Measurements from ENCODE around the gene GIMAP8. TPM values are rescaled to one million over a fixed set of nuclear protein-coding genes. Genes with fewer than 3 reads are reported as not detected.
"Not testable (repeated sequence)": the region's sequence is repeated elsewhere in the genome, so short reads cannot be mapped to it uniquely, and the experiment has no call there.

GIMAP8 gene
- total RNA-seq, 4 donors from 2014 or later, result 0.38 to 12.2 (median 2.4) TPM

DNA sequence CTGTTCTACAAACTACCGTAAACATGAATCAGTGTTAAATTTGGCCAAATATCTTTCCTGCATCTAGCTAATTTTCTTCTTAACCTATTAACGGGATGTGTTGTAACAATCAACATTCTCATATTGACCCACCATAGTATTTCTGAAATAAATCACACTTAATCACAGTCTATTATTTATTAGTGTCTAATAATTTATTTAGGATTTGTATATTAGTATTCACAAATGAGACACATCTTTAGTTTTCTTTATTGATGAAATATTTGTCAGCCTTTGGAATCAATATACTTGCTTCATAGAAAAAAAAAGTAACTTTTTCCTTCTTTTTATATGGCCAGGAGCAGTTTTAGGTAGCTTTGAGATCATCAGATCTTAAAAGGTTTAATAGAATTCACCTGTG is 68.9 kb downstream of the GIMAP8 start:
- no peaks in the 10 kb centered on the region for H3K27me3 ChIP-seq
- no peaks in the 10 kb centered on the region for H3K4me1 ChIP-seq
- intact Hi-C loops (cut with DNase I), result no loop called here
- no peak for DNase-seq
- peak overlapping the region in 3 of 4 donors; percentile 53 to 69 (median 60) for H3K27ac ChIP-seq
- H3K36me3 ChIP-seq, result no peaks in the 10 kb centered on the region
- 71 to 76% methylated on average over 2 of the region's 2 CpGs for WGBS, 2 donors
- TF ChIP-seq, protein P1, sequence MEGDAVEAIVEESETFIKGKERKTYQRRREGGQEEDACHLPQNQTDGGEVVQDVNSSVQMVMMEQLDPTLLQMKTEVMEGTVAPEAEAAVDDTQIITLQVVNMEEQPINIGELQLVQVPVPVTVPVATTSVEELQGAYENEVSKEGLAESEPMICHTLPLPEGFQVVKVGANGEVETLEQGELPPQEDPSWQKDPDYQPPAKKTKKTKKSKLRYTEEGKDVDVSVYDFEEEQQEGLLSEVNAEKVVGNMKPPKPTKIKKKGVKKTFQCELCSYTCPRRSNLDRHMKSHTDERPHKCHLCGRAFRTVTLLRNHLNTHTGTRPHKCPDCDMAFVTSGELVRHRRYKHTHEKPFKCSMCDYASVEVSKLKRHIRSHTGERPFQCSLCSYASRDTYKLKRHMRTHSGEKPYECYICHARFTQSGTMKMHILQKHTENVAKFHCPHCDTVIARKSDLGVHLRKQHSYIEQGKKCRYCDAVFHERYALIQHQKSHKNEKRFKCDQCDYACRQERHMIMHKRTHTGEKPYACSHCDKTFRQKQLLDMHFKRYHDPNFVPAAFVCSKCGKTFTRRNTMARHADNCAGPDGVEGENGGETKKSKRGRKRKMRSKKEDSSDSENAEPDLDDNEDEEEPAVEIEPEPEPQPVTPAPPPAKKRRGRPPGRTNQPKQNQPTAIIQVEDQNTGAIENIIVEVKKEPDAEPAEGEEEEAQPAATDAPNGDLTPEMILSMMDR (IDR thresholded peaks at IDR 0.05), result no peak
- TF ChIP-seq POLR2A (IDR thresholded peaks at IDR 0.05), result no peak
- no peaks in the 10 kb centered on the region for H3K9me3 ChIP-seq
- H3K4me3 ChIP-seq, result peak overlapping the region in 3 of 4 donors; percentile 33 to 64 (median 42)

DNA sequence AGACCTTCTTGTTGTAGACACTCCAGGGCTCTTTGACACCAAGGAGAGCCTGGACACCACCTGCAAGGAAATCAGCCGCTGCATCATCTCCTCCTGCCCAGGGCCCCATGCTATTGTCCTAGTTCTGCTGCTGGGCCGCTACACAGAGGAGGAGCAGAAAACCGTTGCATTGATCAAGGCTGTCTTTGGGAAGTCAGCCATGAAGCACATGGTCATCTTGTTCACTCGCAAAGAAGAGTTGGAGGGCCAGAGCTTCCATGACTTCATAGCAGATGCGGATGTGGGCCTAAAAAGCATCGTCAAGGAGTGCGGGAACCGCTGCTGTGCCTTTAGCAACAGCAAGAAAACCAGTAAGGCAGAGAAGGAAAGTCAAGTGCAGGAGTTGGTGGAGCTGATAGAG is 69.7 kb downstream of the GIMAP8 start:
- peak overlapping the region in 3 of 4 donors; percentile 53 to 69 (median 60) for H3K27ac ChIP-seq
- DNase-seq, result no peak
- TF ChIP-seq, protein P1 (IDR thresholded peaks at IDR 0.05), result no peak
- no peak for TF ChIP-seq POLR2A (IDR thresholded peaks at IDR 0.05)
- no peaks in the 10 kb centered on the region for H3K27me3 ChIP-seq
- no peaks in the 10 kb centered on the region for H3K4me1 ChIP-seq
- peak overlapping the region in 3 of 4 donors; percentile 33 to 64 (median 42) for H3K4me3 ChIP-seq
- 60 to 70% methylated on average over 7 of the region's 8 CpGs for WGBS, 2 donors
- no peaks in the 10 kb centered on the region for H3K9me3 ChIP-seq
- intact Hi-C loops (cut with DNase I), result no loop called here
- H3K36me3 ChIP-seq, result no peaks in the 10 kb centered on the region

DNA sequence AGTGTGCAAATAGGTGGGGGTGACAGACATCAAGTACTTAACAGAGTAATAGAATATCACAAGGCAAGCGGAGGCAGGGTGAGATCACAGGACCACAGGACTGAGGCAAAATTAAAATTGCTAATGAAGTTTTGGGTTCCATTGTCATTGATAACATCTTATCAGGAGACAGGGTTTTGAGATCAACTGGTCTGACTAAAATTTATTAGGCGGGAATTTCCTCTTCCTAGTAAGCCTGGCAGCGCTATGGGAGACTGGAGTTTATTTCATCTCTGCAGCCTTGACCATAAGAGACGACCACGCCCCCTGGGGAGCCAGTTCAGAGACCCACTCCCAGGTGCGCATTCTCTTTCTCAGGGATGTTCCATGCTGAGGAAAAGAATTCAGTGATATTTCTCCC is 72.5 kb downstream of the GIMAP8 start:
- intact Hi-C loops (cut with DNase I); H3K36me3 ChIP-seq; H3K27ac ChIP-seq; H3K4me1 ChIP-seq; DNase-seq; H3K9me3 ChIP-seq; H3K27me3 ChIP-seq; H3K4me3 ChIP-seq: not testable (repeated sequence)
- 59 to 68% methylated on average over 6 of the region's 6 CpGs for WGBS, 2 donors

DNA sequence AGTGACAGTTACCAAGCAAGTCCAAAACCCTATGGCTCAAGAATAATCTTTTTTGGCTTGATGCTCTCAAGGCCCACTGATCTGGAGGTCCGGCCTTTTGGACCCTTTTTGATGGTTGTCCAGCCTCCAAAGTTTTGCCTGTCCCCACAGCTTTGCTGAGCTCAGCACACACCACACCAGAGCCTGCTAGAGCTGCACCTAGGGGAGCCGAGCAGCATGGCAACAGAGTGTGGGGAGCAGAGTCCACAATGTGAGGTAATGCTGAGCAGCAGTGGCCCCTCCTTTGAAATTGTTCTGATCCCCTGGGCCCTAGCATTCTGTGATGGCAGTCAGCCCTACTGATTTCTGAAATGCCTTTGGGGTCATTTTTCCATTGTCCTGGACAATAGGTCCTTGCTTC is 73.6 kb downstream of the GIMAP8 start:
- DNase-seq, result no peak
- 50 to 67% methylated on average over 1 to 2 of the region's 2 CpGs for WGBS, 2 donors
- intact Hi-C loops (cut with DNase I), result no loop called here
- no peaks in the 10 kb centered on the region for H3K36me3 ChIP-seq
- no peaks in the 10 kb centered on the region for H3K4me1 ChIP-seq
- no peak overlapping the region for H3K27ac ChIP-seq
- H3K4me3 ChIP-seq, result no peak overlapping the region
- TF ChIP-seq, protein P1 (IDR thresholded peaks at IDR 0.05), result no peak
- TF ChIP-seq POLR2A (IDR thresholded peaks at IDR 0.05), result no peak
- no peaks in the 10 kb centered on the region for H3K27me3 ChIP-seq
- peaks cover 0 to 8% (median 0%) of the 10 kb centered on the region in 3 donors for H3K9me3 ChIP-seq

Other genes starting within 250 kb of the GIMAP8 start
- gene LRRC61, start 127.3 kb upstream of the GIMAP8 start, total RNA-seq, result 10 to 100 TPM; 12.1 to 24.5 (median 14.5) TPM
- 10 to 100 TPM in 3 of 4 donors, 1 to 10 TPM in 1; 8.3 to 25.6 (median 17.4) TPM for gene ACTR3C, start 127.1 kb upstream of the GIMAP8 start, total RNA-seq
- 100 to 1,000 TPM in 1 of 4 donors, 10 to 100 TPM in 1, 1 to 10 TPM in 2; 1.1 to 111 (median 14.9) TPM for gene RARRES2, start 109.0 kb upstream of the GIMAP8 start, total RNA-seq
- 10 to 100 TPM; 42.8 to 75.7 (median 63.2) TPM for gene REPIN1, start 81.8 kb upstream of the GIMAP8 start, total RNA-seq
- 1 to 10 TPM; 1.2 to 2.3 (median 1.8) TPM for gene ZNF775, start 71.3 kb upstream of the GIMAP8 start, total RNA-seq
- 10 to 100 TPM in 1 of 4 donors, 1 to 10 TPM in 2, under 1 TPM in 1; 0.64 to 18.1 (median 3.3) TPM for gene GIMAP7, start 64.2 kb downstream of the GIMAP8 start, total RNA-seq
- 10 to 100 TPM in 2 of 4 donors, 1 to 10 TPM in 2; 2.1 to 23.7 (median 12.1) TPM for gene GIMAP4, start 116.8 kb downstream of the GIMAP8 start, total RNA-seq
- gene GIMAP6, start 181.8 kb downstream of the GIMAP8 start, total RNA-seq, result 10 to 100 TPM in 2 of 4 donors, 1 to 10 TPM in 2; 3.1 to 30.1 (median 12.9) TPM
- gene GIMAP2, start 235.1 kb downstream of the GIMAP8 start, total RNA-seq, result 10 to 100 TPM in 1 of 4 donors, 1 to 10 TPM in 2, under 1 TPM in 1; 0.72 to 12.4 (median 5.6) TPM